CD4-positive, CD25-positive, alpha-beta regulatory T cell (primary cell): ENCODE data around the gene SURF2. TPM values are rescaled to one million over a fixed set of nuclear protein-coding genes. Genes with fewer than 3 reads are reported as not detected.

ENCODE experiments used
- ATAC-seq, 2 donors: fragments of 150-1000 bp; cut with Tn5 transposase; one replicate each; pipeline ENCODE4 v1.10.0; 2021; ENCODE audit warnings: low read depth in 2 of 2, moderate number of reproducible peaks in 2 of 2, moderate library complexity in 1 of 2
- DNase-seq, 3 donors: peaks; one replicate each; pipeline versions ENCODE4 v3.0.0 to v3.0.0-alpha.2; 2012 to 2022; ENCODE audit warnings: mixed read lengths in 1 of 3
- H3K27ac ChIP-seq: one replicate; pipeline ENCODE4 v1.7.0; 2013; ENCODE audit warnings: mild to moderate bottlenecking, low read length; ENCODE audit not compliant: insufficient read depth, poor library complexity, severe bottlenecking
- H3K27me3 ChIP-seq: one replicate; pipeline ENCODE4 v1.7.0; 2013; ENCODE audit warnings: low read length; ENCODE audit not compliant: control insufficient read depth, insufficient read depth
- H3K36me3 ChIP-seq: one replicate; pipeline ENCODE4 v1.7.0; 2013; ENCODE audit warnings: mild to moderate bottlenecking, low read length, moderate library complexity; ENCODE audit not compliant: control insufficient read depth, insufficient read depth
- H3K4me1 ChIP-seq: 2 replicates; pipeline ENCODE4 v1.7.0; 2013; ENCODE audit warnings: mild to moderate bottlenecking, low read length; ENCODE audit not compliant: insufficient read depth, control insufficient read depth, poor library complexity, severe bottlenecking
- H3K4me3 ChIP-seq: one replicate; pipeline ENCODE4 v1.7.0; 2013; ENCODE audit warnings: low read depth, mild to moderate bottlenecking, low read length, moderate library complexity
- H3K9me3 ChIP-seq, 2 experiments: 1 replicate in 1 of 2; 2 replicates in 1 of 2; pipeline ENCODE4 v1.7.0; 2013; ENCODE audit warnings: low read length in 2 of 2, mild to moderate bottlenecking in 1 of 2, moderate library complexity in 1 of 2; ENCODE audit not compliant: control insufficient read depth in 2 of 2
- H3K27ac Mint-ChIP-seq, 3 donors: one replicate each; pipeline ENCODE4 v1.8.0; 2020 to 2022; ENCODE audit warnings: mild to moderate bottlenecking in 3 of 3, mixed read lengths in 3 of 3, moderate library complexity in 2 of 3
- H3K27me3 Mint-ChIP-seq: one replicate; pipeline ENCODE4 v1.8.0; 2022; ENCODE audit warnings: mild to moderate bottlenecking, mixed read lengths
- H3K36me3 Mint-ChIP-seq: one replicate; pipeline ENCODE4 v1.8.0; 2020; ENCODE audit warnings: mixed read lengths
- H3K4me1 Mint-ChIP-seq, 4 donors: one replicate each; pipeline ENCODE4 v1.8.0; 2020 to 2022; ENCODE audit warnings: mixed read lengths in 4 of 4, mild to moderate bottlenecking in 1 of 4
- H3K4me3 Mint-ChIP-seq, 4 donors: one replicate each; pipeline ENCODE4 v1.8.0; 2020 to 2022; ENCODE audit warnings: mild to moderate bottlenecking in 4 of 4, mixed read lengths in 4 of 4, moderate library complexity in 3 of 4
- H3K9me3 Mint-ChIP-seq, 7 donors: one replicate each; pipeline ENCODE4 v1.8.0; 2020 to 2022; ENCODE audit warnings: mixed read lengths in 7 of 7, mild to moderate bottlenecking in 3 of 7, moderate library complexity in 2 of 7
- polyA plus RNA-seq, 4 donors: library from polyadenylated mRNA; unstranded; fragments of 300-500 nt; fragmentation: Illumina TruSeq; gene quantifications; one replicate each; pipeline ENCODE4 v1.2.3, GENCODE V29; 2021
- total RNA-seq: library from RNA; stranded (reverse); gene quantifications from one replicate; pipeline ENCODE4 v1.2.3, GENCODE V29; 2022

Gene SURF2
- total and polyA plus RNA-seq, 5 donors from 2014 or later: 24.3 to 47.1 (median 34.6) TPM

- no peaks in the 10 kb centered on the region for H3K27me3 Mint-ChIP-seq
- DNase-seq (no peak), ATAC-seq (no peak)
- Histone ChIP-seq H3K27me3 (no peaks in the 10 kb centered on the region), H3K27ac (peak overlapping the region; percentile 89), H3K36me3 (peaks cover 41% of the 10 kb centered on the region), H3K9me3 (no peaks in the 10 kb centered on the region), H3K4me1 (peaks cover 31% of the 10 kb centered on the region), H3K4me3 (peak overlapping the region; percentile 26)
- H3K36me3 Mint-ChIP-seq: peaks cover 27% of the 10 kb centered on the region
- H3K27ac Mint-ChIP-seq: peak overlapping the region in 2 of 3 donors; percentile 87 to 89
- no peaks in the 10 kb centered on the region for H3K9me3 Mint-ChIP-seq
- peak overlapping the region; percentile 86 to 98 (median 88) for H3K4me3 Mint-ChIP-seq
- H3K4me1 Mint-ChIP-seq: peaks cover 0 to 50% (median 29%) of the 10 kb centered on the region in 4 donors
Measured at GRCh38 chr9:133346021-133346785, 10.1 kb upstream of the SURF2 start.

- Histone ChIP-seq H3K9me3 (no peaks in the 10 kb centered on the region), H3K27me3 (no peaks in the 10 kb centered on the region), H3K27ac (peak overlapping the region; percentile 89), H3K36me3 (peaks cover 55% of the 10 kb centered on the region), H3K4me3 (peak overlapping the region; percentile 57), H3K4me1 (peaks cover 31% of the 10 kb centered on the region)
- Mint-ChIP-seq H3K27ac (peak overlapping the region in 2 of 3 donors; percentile 96 to 98), H3K4me1 (peaks cover 0 to 42% (median 27%) of the 10 kb centered on the region in 4 donors), H3K9me3 (no peaks in the 10 kb centered on the region), H3K36me3 (peaks cover 28% of the 10 kb centered on the region), H3K4me3 (peak overlapping the region; percentile 95 to 100 (median 98)), H3K27me3 (no peaks in the 10 kb centered on the region)
- ATAC-seq (peak; percentile 33 to 38), DNase-seq (peak; percentile 44 to 58 (median 44))
Measured at GRCh38 chr9:133347515-133347984, 8.8 kb upstream of the SURF2 start.

- H3K36me3 ChIP-seq: peaks cover 56% of the 10 kb centered on the region
- DNase-seq (peak; percentile 88 to 97 (median 95)), ATAC-seq (peak; percentile 93 to 94)
- Mint-ChIP-seq H3K4me1 (peaks cover 0 to 39% (median 27%) of the 10 kb centered on the region in 4 donors), H3K27ac (peak within 1 kb of the TSS; percentile 96 to 100 (median 98)), H3K4me3 (peak within 1 kb of the TSS; percentile 95 to 100 (median 98)), H3K9me3 (no peaks in the 10 kb centered on the region), H3K36me3 (peaks cover 28% of the 10 kb centered on the region), H3K27me3 (no peaks in the 10 kb centered on the region)
- no peaks in the 10 kb centered on the region for H3K9me3 ChIP-seq
- H3K4me3 ChIP-seq: peak within 1 kb of the TSS; percentile 76
- no peaks in the 10 kb centered on the region for H3K27me3 ChIP-seq
- H3K27ac ChIP-seq: peak within 1 kb of the TSS; percentile 89
- H3K4me1 ChIP-seq: peaks cover 31% of the 10 kb centered on the region
Measured at GRCh38 chr9:133347985-133348717, 8.2 kb upstream of the SURF2 start, which contains the start of the genes MED22 and RPL7A. Gene MED22, minus strand, starts transcription at chr9:133348131. Its CDS starts 1,469 bp downstream, at chr9:133346662. Gene RPL7A, plus strand, starts transcription at chr9:133348218. Its CDS starts 26 bp downstream, at chr9:133348244.

GRCh38 chr9:133348718-133349573 is 7.4 kb upstream of the SURF2 start:
- peaks cover 31% of the 10 kb centered on the region for H3K4me1 ChIP-seq
- Mint-ChIP-seq H3K9me3 (no peaks in the 10 kb centered on the region), H3K27ac (peak overlapping the region; percentile 96 to 100 (median 98)), H3K36me3 (peaks cover 32% of the 10 kb centered on the region), H3K4me1 (peaks cover 0 to 39% (median 27%) of the 10 kb centered on the region in 4 donors), H3K4me3 (peak overlapping the region; percentile 95 to 100 (median 96)), H3K27me3 (peaks cover under 1% of the 10 kb centered on the region)
- peaks cover 52% of the 10 kb centered on the region for H3K36me3 ChIP-seq
- no peaks in the 10 kb centered on the region for H3K9me3 ChIP-seq
- H3K4me3 ChIP-seq: peak overlapping the region; percentile 76
- H3K27me3 ChIP-seq: no peaks in the 10 kb centered on the region
- H3K27ac ChIP-seq: peak overlapping the region; percentile 89
- DNase-seq (no peak), ATAC-seq (no peak)

GRCh38 chr9:133349965-133350616 is 6.3 kb upstream of the SURF2 start:
- H3K36me3 ChIP-seq: peaks cover 43% of the 10 kb centered on the region
- Mint-ChIP-seq H3K27me3 (peaks cover 4% of the 10 kb centered on the region), H3K4me3 (peak overlapping the region; percentile 46 to 98 (median 74)), H3K9me3 (no peaks in the 10 kb centered on the region), H3K27ac (peak overlapping the region; percentile 91 to 98 (median 96)), H3K4me1 (peaks cover 0 to 44% (median 27%) of the 10 kb centered on the region in 4 donors), H3K36me3 (peaks cover 32% of the 10 kb centered on the region)
- DNase-seq (no peak), ATAC-seq (no peak)
- H3K27me3 ChIP-seq: no peaks in the 10 kb centered on the region
- H3K4me3 ChIP-seq: no peak overlapping the region
- H3K27ac ChIP-seq: peak overlapping the region; percentile 89
- H3K4me1 ChIP-seq: peaks cover 31% of the 10 kb centered on the region
- H3K9me3 ChIP-seq: no peaks in the 10 kb centered on the region

GRCh38 chr9:133351526-133351907 is 4.8 kb upstream of the SURF2 start:
- Mint-ChIP-seq H3K27me3 (peaks cover 4% of the 10 kb centered on the region), H3K4me3 (peak overlapping the region in 2 of 4 donors; percentile 58 to 95), H3K27ac (no peak overlapping the region), H3K36me3 (peaks cover 32% of the 10 kb centered on the region), H3K4me1 (peaks cover 0 to 40% (median 23%) of the 10 kb centered on the region in 4 donors), H3K9me3 (no peaks in the 10 kb centered on the region)
- no peaks in the 10 kb centered on the region for H3K27me3 ChIP-seq
- no peaks in the 10 kb centered on the region for H3K9me3 ChIP-seq
- DNase-seq: no peak
- no peak for ATAC-seq
- no peak overlapping the region for H3K27ac ChIP-seq
- H3K36me3 ChIP-seq: peaks cover 43% of the 10 kb centered on the region
- no peak overlapping the region for H3K4me3 ChIP-seq
- peaks cover 30% of the 10 kb centered on the region for H3K4me1 ChIP-seq
